WTC11 (cell line): Measurements from ENCODE around the gene CDH2.

Source experiments
- ATF2 ChIP-seq: sonication (generic); formaldehyde crosslinking; IDR thresholded peaks from 2 replicates; pipeline ENCODE4 v1.8.1; 2022; ENCODE audit warnings: low read depth, missing genetic modification reagents, borderline replicate concordance
- CBFB ChIP-seq: sonication (generic); formaldehyde crosslinking; IDR thresholded peaks from 2 replicates; pipeline ENCODE4 v1.8.1; 2022; ENCODE audit warnings: mild to moderate bottlenecking, low read depth, missing genetic modification reagents
- CTCF ChIP-seq: fragments of 200-600 bp; IDR thresholded peaks from 2 replicates; pipeline ENCODE4 v1.8.0; 2022; ENCODE audit warnings: antibody characterized with exemption
- E2F1 ChIP-seq: sonication (generic); formaldehyde crosslinking; IDR thresholded peaks from 2 replicates; pipeline ENCODE4 v1.8.0; 2022; ENCODE audit warnings: mild to moderate bottlenecking, missing genetic modification reagents
- ETV6 ChIP-seq: sonication (generic); formaldehyde crosslinking; IDR thresholded peaks from 2 replicates; pipeline ENCODE4 v1.8.1; 2022; ENCODE audit warnings: mild to moderate bottlenecking, missing genetic modification reagents
- FOXJ3 ChIP-seq: sonication (generic); formaldehyde crosslinking; IDR thresholded peaks from 2 replicates; pipeline ENCODE4 v1.9.0; 2021; ENCODE audit warnings: missing genetic modification reagents, mild to moderate bottlenecking, borderline replicate concordance
- GABPB1 ChIP-seq: sonication (generic); formaldehyde crosslinking; IDR thresholded peaks from 2 replicates; pipeline ENCODE4 v1.8.1; 2023; ENCODE audit warnings: mild to moderate bottlenecking, missing genetic modification reagents
- GRHL2 ChIP-seq: fragments of 250-450 bp; sonication (Bioruptor Pico); IDR thresholded peaks from 2 replicates; pipeline ENCODE4 v1.8.0; 2022; ENCODE audit warnings: mild to moderate bottlenecking, moderate library complexity; ENCODE audit not compliant: insufficient replicate concordance, severe bottlenecking
- MAX ChIP-seq: sonication (generic); formaldehyde crosslinking; IDR thresholded peaks from 2 replicates; pipeline ENCODE4 v1.8.0; 2022; ENCODE audit warnings: mild to moderate bottlenecking, missing genetic modification reagents
- MYBL2 ChIP-seq: sonication (generic); formaldehyde crosslinking; IDR thresholded peaks from 2 replicates; pipeline ENCODE4 v1.8.1; 2023; ENCODE audit warnings: mild to moderate bottlenecking, moderate library complexity, missing genetic modification reagents
- NR3C1 ChIP-seq: sonication (generic); formaldehyde crosslinking; conservative IDR thresholded peaks from 2 replicates; pipeline ENCODE4 v1.8.1; 2023; ENCODE audit warnings: low read depth, mild to moderate bottlenecking, missing genetic modification reagents
- PREB ChIP-seq: sonication (generic); formaldehyde crosslinking; IDR thresholded peaks from 2 replicates; pipeline ENCODE4 v1.8.1; 2022; ENCODE audit warnings: mild to moderate bottlenecking, missing genetic modification reagents, moderate library complexity, borderline replicate concordance
- SP1 ChIP-seq: sonication (generic); formaldehyde crosslinking; conservative IDR thresholded peaks from 2 replicates; pipeline ENCODE4 v1.8.1; 2022; ENCODE audit warnings: missing genetic modification reagents
- ZNF138 ChIP-seq: sonication (generic); formaldehyde crosslinking; conservative IDR thresholded peaks from 2 replicates; pipeline ENCODE4 v1.8.1; 2022; ENCODE audit warnings: mild to moderate bottlenecking, moderate library complexity, missing genetic modification reagents

- TF ChIP-seq CTCF (no peak), SP1 (CRISPR knock-in tag) (no peak), MYBL2 (CRISPR knock-in tag) (no peak), CBFB (no peak), FOXJ3 (CRISPR knock-in tag) (no peak), ETV6 (no peak), NR3C1 (no peak), MAX (no peak), ZNF138 (no peak), ATF2 (CRISPR knock-in tag) (no peak), PREB (CRISPR knock-in tag) (no peak), GRHL2 (CRISPR knock-in tag) (no peak), E2F1 (CRISPR knock-in tag) (no peak), GABPB1 (CRISPR knock-in tag) (no peak)
Measured at GRCh38 chr18:28127228-28127627, 49.7 kb downstream of the CDH2 start.
